GM12875 (cell line): ENCODE data around the gene KRT15.

ENCODE experiments used
- H3K4me3 ChIP-seq: one replicate; pipeline ENCODE4 v1.5.1; 2011; ENCODE audit warnings: low read depth, low read length, control low read depth
- CTCF ChIP-seq: IDR thresholded peaks from 2 replicates; pipeline ENCODE4 v1.5.1; 2011; ENCODE audit warnings: low read depth, mild to moderate bottlenecking, control low read depth, inconsistent platforms, low read length, moderate library complexity, borderline replicate concordance; ENCODE audit not compliant: insufficient read depth

Gene KRT15

DNA sequence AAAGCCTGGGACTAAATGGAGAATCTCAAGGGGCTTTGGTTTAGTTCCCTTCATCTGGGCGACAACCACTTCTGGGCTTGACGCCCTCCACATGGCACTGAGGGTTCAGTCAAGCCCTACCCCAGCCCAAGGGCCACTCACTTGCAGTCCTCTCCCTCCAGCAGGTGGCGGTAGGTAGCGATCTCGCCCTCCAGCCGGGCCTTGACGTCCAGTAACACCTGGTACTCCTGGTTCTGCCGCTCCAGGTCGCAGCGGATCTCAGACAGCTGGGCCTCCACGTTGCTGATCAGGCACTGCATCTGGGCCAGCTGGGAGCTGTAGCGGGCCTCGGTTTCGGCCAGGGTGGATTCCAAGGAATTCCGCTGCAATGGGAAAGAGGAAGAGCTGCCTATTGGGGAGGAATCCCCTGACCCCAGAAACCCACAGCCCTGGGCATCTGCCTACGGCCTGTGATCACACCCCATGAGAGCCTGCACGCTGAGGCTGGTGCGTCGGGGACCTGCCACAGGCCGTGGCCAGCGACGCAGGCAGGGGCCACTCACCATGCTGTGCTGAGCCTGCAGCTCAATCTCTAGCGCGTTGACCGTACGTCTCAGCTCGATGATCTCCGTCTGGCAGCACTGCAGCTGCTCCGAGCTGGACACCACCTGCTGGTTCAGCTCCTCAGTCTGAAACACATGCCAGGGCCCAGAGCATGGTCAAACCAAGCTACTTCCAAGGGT is 31.7 kb downstream of the KRT15 start:
- TF ChIP-seq CTCF: peak; percentile 75
- no peak overlapping the region for H3K4me3 ChIP-seq

- no peak for TF ChIP-seq CTCF
Measured at GRCh38 chr17:41486316-41486715, 32.4 kb downstream of the KRT15 start.

GRCh38 chr17:41484920-41485904 is 33.5 kb downstream of the KRT15 start:
- no peak overlapping the region for H3K4me3 ChIP-seq
- no peak for TF ChIP-seq CTCF

More at GRCh38 chr17:41486316-41486715, 32.4 kb downstream of the KRT15 start:
- H3K4me3 ChIP-seq: no peak overlapping the region

- TF ChIP-seq CTCF: no peak
- H3K4me3 ChIP-seq: no peak overlapping the region
Measured at GRCh38 chr17:41483991-41484826, 34.5 kb downstream of the KRT15 start.

GRCh38 chr17:41483531-41483930 is 35.2 kb downstream of the KRT15 start:
- H3K4me3 ChIP-seq: no peak overlapping the region
- no peak for TF ChIP-seq CTCF

DNA sequence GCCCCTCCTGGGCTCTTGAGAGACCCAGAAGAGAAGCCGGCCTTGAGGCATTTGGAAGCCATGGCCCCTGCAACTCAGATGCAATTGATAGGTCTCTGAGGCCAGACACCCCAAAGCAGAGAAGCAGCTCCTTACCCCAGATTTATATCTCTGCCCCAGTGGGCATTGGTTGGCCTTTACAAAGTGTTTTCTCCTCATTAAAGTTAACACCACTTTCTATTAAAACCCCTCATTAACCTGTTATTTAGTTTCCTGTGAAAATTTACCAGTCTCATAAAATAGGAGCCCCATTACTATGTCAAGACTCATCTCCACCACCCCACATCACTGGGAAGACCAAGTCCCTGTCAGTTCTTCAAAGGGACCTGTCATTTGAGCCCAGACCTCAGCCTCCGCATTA is 37.7 kb downstream of the KRT15 start, which contains the start of gene KRT35:
TSS of gene KRT35 (minus strand) at position 116 of the 400 bp plus-strand sequence. CDS start at position 62, 54 bp downstream.
- no peak within 1 kb of the TSS for H3K4me3 ChIP-seq
- no peak for TF ChIP-seq CTCF
